HCT116 (cell line): ENCODE data around the gene MYBL2. TPM values are rescaled to one million over a fixed set of nuclear protein-coding genes. Genes with fewer than 3 reads are reported as not detected.

Experiments
- ATAC-seq: fragments of 200-7000 bp; cut with Tn5 transposase; 2 replicates; pipeline ENCODE4 v1.9.1; 2020; ENCODE audit warnings: mild to moderate bottlenecking, moderate library complexity
- BruUV-seq: library from RNA; stranded (reverse); fragments of 400-500 nt; replicated peaks from 2 replicates; lab custom pipeline; 2021; lab: Mats Ljungman, UMichigan
- CTCF ChIA-PET: fragments of 300-600 bp; sonication (Branson Sonifier 250); formaldehyde crosslinking; loops from one replicate; lab custom pipeline; 2021; ENCODE audit warnings: antibody characterized with exemption; lab: Charles Lee
- POLR2A ChIA-PET: fragments of 300-600, 350-600 bp; sonication (Branson Sonifier 250); formaldehyde crosslinking; loops from one replicate; lab custom pipeline; 2021; ENCODE audit warnings: antibody characterized with exemption; lab: Charles Lee
- RAD21 ChIA-PET, 2 experiments: fragments of 300-600 bp; sonication (Branson Sonifier 250); formaldehyde crosslinking; loops; one replicate each; lab custom pipeline; 2023; ENCODE audit warnings: low total read pairs in 2 of 2; ENCODE audit not compliant: uncharacterized antibody in 2 of 2, unreplicated experiment in 2 of 2, low non-redundant PET in 1 of 2; lab: Charles Lee
- DNase-seq: peaks from one replicate; pipeline ENCODE4 v3.0.0-alpha.2; 2010; ENCODE audit warnings: low read depth, low spot score
- H2AFZ ChIP-seq: fragments of 200-600 bp; shearing (Covaris generic), sonication (generic); 2 replicates; pipeline ENCODE4 v1.6.1; 2017; ENCODE audit warnings: low read depth, mixed run types, mixed read lengths, antibody characterized with exemption, low read length; ENCODE audit not compliant: poor library complexity, severe bottlenecking
- H3K27ac ChIP-seq: 2 replicates; pipeline ENCODE4 v1.5.1; 2012; ENCODE audit warnings: low read depth, low read length
- H3K27me3 ChIP-seq: fragments of 200-600 bp; sonication (generic); 2 replicates; pipeline ENCODE4 v1.6.1; 2016; ENCODE audit warnings: mixed run types, low read length, mixed read lengths; ENCODE audit not compliant: insufficient read depth
- H3K36me3 ChIP-seq, 2 experiments: fragments of 200-500 bp in 1 of 2; fragments of 200-600 bp in 1 of 2; sonication (Bioruptor generic) in 1 of 2; sonication (generic) in 1 of 2; 2 replicates each; pipeline versions ENCODE4 v1.5.1 to v1.6.1; 2014 to 2016; ENCODE audit warnings: low read length in 2 of 2, inconsistent platforms in 1 of 2, mixed read lengths in 1 of 2, mixed run types in 1 of 2; ENCODE audit not compliant: insufficient read depth in 2 of 2, control insufficient read depth in 1 of 2
- H3K4me1 ChIP-seq, 2 experiments: fragments of 200-600 bp in 1 of 2; sonication (generic) in 1 of 2; 2 replicates each; pipeline versions ENCODE4 v1.5.1 to v1.6.1; 2012 to 2017; ENCODE audit warnings: low read length in 2 of 2, inconsistent platforms in 1 of 2, mild to moderate bottlenecking in 1 of 2, mixed read lengths in 1 of 2, mixed run types in 1 of 2, moderate library complexity in 1 of 2; ENCODE audit not compliant: insufficient read depth in 2 of 2, control insufficient read depth in 1 of 2
- H3K4me2 ChIP-seq: fragments of 200-600 bp; sonication (generic); 2 replicates; pipeline ENCODE4 v1.6.1; 2017; ENCODE audit warnings: mixed run types, low read length, mixed read lengths
- H3K4me3 ChIP-seq, 2 experiments: fragments of 200-600 bp in 1 of 2; sonication (generic) in 1 of 2; replicated peaks in 1 of 2; 2 replicates each; pipeline ENCODE4 v1.5.1; 2011 to 2016; ENCODE audit warnings: low read length in 2 of 2, control low read depth in 1 of 2, low read depth in 1 of 2, mild to moderate bottlenecking in 1 of 2, mixed read lengths in 1 of 2, mixed run types in 1 of 2
- H3K79me2 ChIP-seq: fragments of 200-600 bp; sonication (generic); 2 replicates; pipeline ENCODE4 v1.6.1; 2017; ENCODE audit warnings: mild to moderate bottlenecking, mixed run types, low read length, moderate library complexity, mixed read lengths; ENCODE audit not compliant: insufficient read depth
- H3K9ac ChIP-seq: fragments of 200-600 bp; sonication (generic); 2 replicates; pipeline ENCODE4 v1.6.1; 2016; ENCODE audit warnings: low read length, mixed read lengths
- H3K9me2 ChIP-seq: fragments of 200-600 bp; sonication (generic), shearing (Covaris generic); 2 replicates; pipeline ENCODE4 v1.6.1; 2017; ENCODE audit warnings: mixed run types, mild to moderate bottlenecking, moderate library complexity; ENCODE audit not compliant: insufficient read depth
- H3K9me3 ChIP-seq, 2 experiments: fragments of 200-500 bp in 1 of 2; fragments of 200-600 bp in 1 of 2; sonication (Bioruptor generic) in 1 of 2; sonication (generic) in 1 of 2; 2 replicates each; pipeline ENCODE4 v1.6.1; 2014 to 2017; ENCODE audit warnings: low read length in 2 of 2, mixed read lengths in 2 of 2, inconsistent platforms in 1 of 2, low read depth in 1 of 2, mild to moderate bottlenecking in 1 of 2, mixed run types in 1 of 2, moderate library complexity in 1 of 2; ENCODE audit not compliant: control insufficient read depth in 1 of 2, insufficient read depth in 1 of 2
- H4K20me1 ChIP-seq: fragments of 200-600 bp; sonication (generic), shearing (Covaris generic); 2 replicates; pipeline ENCODE4 v1.6.1; 2017; ENCODE audit warnings: mixed run types, mild to moderate bottlenecking, moderate library complexity; ENCODE audit not compliant: insufficient read depth
- CBX3 ChIP-seq: IDR thresholded peaks from 2 replicates; pipeline ENCODE4 v1.6.1; 2012; ENCODE audit warnings: low read depth
- EGR1 ChIP-seq: IDR thresholded peaks from 2 replicates; pipeline ENCODE4 v1.6.1; 2012; ENCODE audit warnings: low read depth
- EZH2 ChIP-seq: fragments of 200-600 bp; sonication (generic); IDR thresholded peaks from 2 replicates; pipeline ENCODE4 v1.6.1; 2017; ENCODE audit warnings: antibody characterized with exemption, mixed run types
- FOSL1 ChIP-seq: IDR thresholded peaks from 2 replicates; pipeline ENCODE4 v1.6.1; 2012; ENCODE audit warnings: low read depth
- JUND ChIP-seq: IDR thresholded peaks from 2 replicates; pipeline ENCODE4 v1.6.1; 2012
- MAX ChIP-seq: IDR thresholded peaks from 2 replicates; pipeline ENCODE4 v1.6.1; 2012
- POLR2A ChIP-seq: IDR thresholded peaks from 2 replicates; pipeline ENCODE4 v1.7.0; 2011; ENCODE audit warnings: borderline replicate concordance; ENCODE audit not compliant: insufficient read depth, insufficient read length; ENCODE audit errors: extremely low read depth
- SRF ChIP-seq: IDR thresholded peaks from 2 replicates; pipeline ENCODE4 v1.6.1; 2012; ENCODE audit warnings: low read depth
- TCF7L2 ChIP-seq: IDR thresholded peaks from 2 replicates; pipeline ENCODE4 v1.7.0; 2011; ENCODE audit warnings: borderline replicate concordance, inconsistent platforms; ENCODE audit not compliant: insufficient read depth, insufficient read length; ENCODE audit errors: extremely low read depth
- YY1 ChIP-seq: IDR thresholded peaks from 2 replicates; pipeline ENCODE4 v1.6.1; 2011; ENCODE audit warnings: low read length, low read depth, moderate library complexity, mild to moderate bottlenecking; ENCODE audit not compliant: insufficient replicate concordance; ENCODE audit errors: extremely low read depth
- ZFX ChIP-seq: fragments of 450-650 bp; IDR thresholded peaks from 2 replicates; pipeline ENCODE4 v1.6.1; 2017
- intact Hi-C: fragments of 100-400 bp; cut with micrococcal nuclease; formaldehyde crosslinking; loops from 2 replicates; pipeline ENCODE4 v1.10.0; 2022
- total RNA-seq: library from RNA; stranded (reverse); gene quantifications from one replicate; pipeline ENCODE4 v1.2.1, GENCODE V29; 2021; ENCODE audit not compliant: unreplicated experiment
- TF ChIP-seq, protein P1 (sequence below): IDR thresholded peaks from 2 replicates; pipeline ENCODE4 v1.6.1; 2012
- TF ChIP-seq, protein P2 (sequence below), 3 experiments: fragments of 200-600 bp in 1 of 3; sonication (generic) in 1 of 3; IDR thresholded peaks in 2 of 3; conservative IDR thresholded peaks in 1 of 3; 2 replicates each; pipeline ENCODE4 v1.5.1; 2012 to 2017; ENCODE audit warnings: low read depth in 2 of 3, low read length in 2 of 3, antibody characterized with exemption in 1 of 3, borderline replicate concordance in 1 of 3, control low read depth in 1 of 3, mild to moderate bottlenecking in 1 of 3, mixed read lengths in 1 of 3, mixed run types in 1 of 3, moderate library complexity in 1 of 3; ENCODE audit not compliant: insufficient read depth in 1 of 3
- TF ChIP-seq, protein P3 (sequence below): IDR thresholded peaks from 2 replicates; pipeline ENCODE4 v1.6.1; 2012; ENCODE audit warnings: low read depth
- TF ChIP-seq, protein P4 (sequence below): IDR thresholded peaks from 2 replicates; pipeline ENCODE4 v1.6.1; 2011; ENCODE audit warnings: mild to moderate bottlenecking, low read length, moderate library complexity; ENCODE audit not compliant: insufficient replicate concordance; ENCODE audit errors: extremely low read depth

MYBL2 gene
- total RNA-seq, 1 experiment from 2014 or later = 92.1 TPM

GRCh38 chr20:43724383-43724782, 57.5 kb downstream of the MYBL2 start (continued):
- TF ChIP-seq EZH2 = no peak

DNA sequence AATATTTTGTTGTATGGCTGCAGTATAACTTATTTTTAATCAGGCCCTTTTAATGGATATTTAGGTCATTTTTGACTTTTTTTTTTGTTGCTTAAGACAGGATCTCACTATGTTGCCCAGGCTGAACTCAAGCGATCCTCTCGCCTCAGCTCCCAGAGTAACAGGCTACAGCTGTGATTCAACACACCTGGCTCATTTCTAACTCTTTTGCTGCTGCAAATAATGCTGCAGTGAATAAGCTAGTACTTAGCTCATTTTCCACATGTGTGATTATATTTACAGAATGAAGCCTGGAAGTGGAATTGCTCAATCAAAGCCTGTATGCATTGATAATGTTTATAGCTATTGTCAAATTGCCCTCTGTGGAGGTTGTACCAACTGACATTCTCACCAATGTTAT, 58.8 kb downstream of the MYBL2 start:
- CTCF ChIA-PET = interaction anchor here (1.0 kb wide), 1 partner anchor 277 kb away, joined by 3 read pairs; no protein-coding TSS in a partner anchor
- no peak for DNase-seq
- H3K27ac ChIP-seq = no peak overlapping the region
- no peak overlapping the region for H3K9ac ChIP-seq
- no peak overlapping the region for H2AFZ ChIP-seq
- TF ChIP-seq EGR1 (no peak), SRF (no peak), ZFX (no peak), FOSL1 (no peak), YY1 (no peak), MAX (no peak), JUND (no peak), TCF7L2 (no peak), CBX3 (no peak), POLR2A (no peak)
- TF ChIP-seq, protein P1, sequence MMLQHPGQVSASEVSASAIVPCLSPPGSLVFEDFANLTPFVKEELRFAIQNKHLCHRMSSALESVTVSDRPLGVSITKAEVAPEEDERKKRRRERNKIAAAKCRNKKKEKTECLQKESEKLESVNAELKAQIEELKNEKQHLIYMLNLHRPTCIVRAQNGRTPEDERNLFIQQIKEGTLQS = no peak
- TF ChIP-seq, protein P2, sequence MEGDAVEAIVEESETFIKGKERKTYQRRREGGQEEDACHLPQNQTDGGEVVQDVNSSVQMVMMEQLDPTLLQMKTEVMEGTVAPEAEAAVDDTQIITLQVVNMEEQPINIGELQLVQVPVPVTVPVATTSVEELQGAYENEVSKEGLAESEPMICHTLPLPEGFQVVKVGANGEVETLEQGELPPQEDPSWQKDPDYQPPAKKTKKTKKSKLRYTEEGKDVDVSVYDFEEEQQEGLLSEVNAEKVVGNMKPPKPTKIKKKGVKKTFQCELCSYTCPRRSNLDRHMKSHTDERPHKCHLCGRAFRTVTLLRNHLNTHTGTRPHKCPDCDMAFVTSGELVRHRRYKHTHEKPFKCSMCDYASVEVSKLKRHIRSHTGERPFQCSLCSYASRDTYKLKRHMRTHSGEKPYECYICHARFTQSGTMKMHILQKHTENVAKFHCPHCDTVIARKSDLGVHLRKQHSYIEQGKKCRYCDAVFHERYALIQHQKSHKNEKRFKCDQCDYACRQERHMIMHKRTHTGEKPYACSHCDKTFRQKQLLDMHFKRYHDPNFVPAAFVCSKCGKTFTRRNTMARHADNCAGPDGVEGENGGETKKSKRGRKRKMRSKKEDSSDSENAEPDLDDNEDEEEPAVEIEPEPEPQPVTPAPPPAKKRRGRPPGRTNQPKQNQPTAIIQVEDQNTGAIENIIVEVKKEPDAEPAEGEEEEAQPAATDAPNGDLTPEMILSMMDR (IDR thresholded peaks at IDR 0.05 in 2 of 3, conservative IDR thresholded peaks at IDR 0.05 in 1 of 3; ENCODE audit: borderline replicate concordance in 1 of 3, insufficient read depth in 1 of 3, low read depth in 2 of 3, low read length in 2 of 3) = no peak
- TF ChIP-seq, protein P3, sequence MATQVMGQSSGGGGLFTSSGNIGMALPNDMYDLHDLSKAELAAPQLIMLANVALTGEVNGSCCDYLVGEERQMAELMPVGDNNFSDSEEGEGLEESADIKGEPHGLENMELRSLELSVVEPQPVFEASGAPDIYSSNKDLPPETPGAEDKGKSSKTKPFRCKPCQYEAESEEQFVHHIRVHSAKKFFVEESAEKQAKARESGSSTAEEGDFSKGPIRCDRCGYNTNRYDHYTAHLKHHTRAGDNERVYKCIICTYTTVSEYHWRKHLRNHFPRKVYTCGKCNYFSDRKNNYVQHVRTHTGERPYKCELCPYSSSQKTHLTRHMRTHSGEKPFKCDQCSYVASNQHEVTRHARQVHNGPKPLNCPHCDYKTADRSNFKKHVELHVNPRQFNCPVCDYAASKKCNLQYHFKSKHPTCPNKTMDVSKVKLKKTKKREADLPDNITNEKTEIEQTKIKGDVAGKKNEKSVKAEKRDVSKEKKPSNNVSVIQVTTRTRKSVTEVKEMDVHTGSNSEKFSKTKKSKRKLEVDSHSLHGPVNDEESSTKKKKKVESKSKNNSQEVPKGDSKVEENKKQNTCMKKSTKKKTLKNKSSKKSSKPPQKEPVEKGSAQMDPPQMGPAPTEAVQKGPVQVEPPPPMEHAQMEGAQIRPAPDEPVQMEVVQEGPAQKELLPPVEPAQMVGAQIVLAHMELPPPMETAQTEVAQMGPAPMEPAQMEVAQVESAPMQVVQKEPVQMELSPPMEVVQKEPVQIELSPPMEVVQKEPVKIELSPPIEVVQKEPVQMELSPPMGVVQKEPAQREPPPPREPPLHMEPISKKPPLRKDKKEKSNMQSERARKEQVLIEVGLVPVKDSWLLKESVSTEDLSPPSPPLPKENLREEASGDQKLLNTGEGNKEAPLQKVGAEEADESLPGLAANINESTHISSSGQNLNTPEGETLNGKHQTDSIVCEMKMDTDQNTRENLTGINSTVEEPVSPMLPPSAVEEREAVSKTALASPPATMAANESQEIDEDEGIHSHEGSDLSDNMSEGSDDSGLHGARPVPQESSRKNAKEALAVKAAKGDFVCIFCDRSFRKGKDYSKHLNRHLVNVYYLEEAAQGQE = no peak
- TF ChIP-seq, protein P4, sequence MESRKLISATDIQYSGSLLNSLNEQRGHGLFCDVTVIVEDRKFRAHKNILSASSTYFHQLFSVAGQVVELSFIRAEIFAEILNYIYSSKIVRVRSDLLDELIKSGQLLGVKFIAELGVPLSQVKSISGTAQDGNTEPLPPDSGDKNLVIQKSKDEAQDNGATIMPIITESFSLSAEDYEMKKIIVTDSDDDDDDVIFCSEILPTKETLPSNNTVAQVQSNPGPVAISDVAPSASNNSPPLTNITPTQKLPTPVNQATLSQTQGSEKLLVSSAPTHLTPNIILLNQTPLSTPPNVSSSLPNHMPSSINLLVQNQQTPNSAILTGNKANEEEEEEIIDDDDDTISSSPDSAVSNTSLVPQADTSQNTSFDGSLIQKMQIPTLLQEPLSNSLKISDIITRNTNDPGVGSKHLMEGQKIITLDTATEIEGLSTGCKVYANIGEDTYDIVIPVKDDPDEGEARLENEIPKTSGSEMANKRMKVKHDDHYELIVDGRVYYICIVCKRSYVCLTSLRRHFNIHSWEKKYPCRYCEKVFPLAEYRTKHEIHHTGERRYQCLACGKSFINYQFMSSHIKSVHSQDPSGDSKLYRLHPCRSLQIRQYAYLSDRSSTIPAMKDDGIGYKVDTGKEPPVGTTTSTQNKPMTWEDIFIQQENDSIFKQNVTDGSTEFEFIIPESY = no peak
- no peaks in the 10 kb centered on the region for H3K36me3 ChIP-seq
- no peaks in the 10 kb centered on the region for H3K4me1 ChIP-seq
- ATAC-seq = no peak
- POLR2A ChIA-PET = no interaction called here
- no peak overlapping the region for H3K4me3 ChIP-seq
- intact Hi-C loops = no loop called here
- no peak overlapping the region for H3K4me2 ChIP-seq
- H3K27me3 ChIP-seq = no peaks in the 10 kb centered on the region
- no peaks in the 10 kb centered on the region for H3K9me3 ChIP-seq
- H3K9me2 ChIP-seq = no peaks in the 10 kb centered on the region
- no peaks in the 10 kb centered on the region for H4K20me1 ChIP-seq
- BruUV-seq = no TSS peak
- RAD21 ChIA-PET = interaction anchor here in 1 of 2 experiments (0.6 kb wide), 1 partner anchor 357 kb away, joined by 3 read pairs; no protein-coding TSS in a partner anchor
- H3K79me2 ChIP-seq = no peaks in the 10 kb centered on the region
